NCI-H510A (cell line): ENCODE data around the gene FLG2.
"Not testable (repeated sequence)": the region's sequence is repeated elsewhere in the genome, so short reads cannot be mapped to it uniquely, and the experiment has no call there.

Experiments
- DNase-seq: peaks from one replicate; lab custom pipeline; 2025; lab: John Stamatoyannopoulos, UW

The FLG2 gene

DNA sequence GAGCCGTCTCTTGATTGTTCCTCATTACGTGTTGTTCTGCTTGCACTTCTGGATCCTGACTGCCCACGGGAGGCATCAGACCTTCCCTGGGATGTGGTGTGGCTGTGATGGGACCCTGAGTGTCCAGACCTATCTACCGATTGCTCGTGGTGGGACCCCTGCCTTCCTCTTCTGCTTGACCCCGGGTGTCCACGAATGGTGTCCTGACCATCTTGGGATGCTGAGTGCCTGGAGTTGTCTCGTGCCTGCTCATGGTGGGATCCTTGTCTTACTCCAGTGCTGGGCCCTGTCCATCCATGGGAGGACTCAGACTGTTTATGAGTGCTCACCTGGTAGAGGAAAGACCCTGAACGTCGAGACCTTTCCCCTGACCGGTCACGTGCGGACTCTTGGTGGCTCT, 47.6 kb downstream of the FLG2 start:
- DNase-seq = not testable (repeated sequence)

DNA sequence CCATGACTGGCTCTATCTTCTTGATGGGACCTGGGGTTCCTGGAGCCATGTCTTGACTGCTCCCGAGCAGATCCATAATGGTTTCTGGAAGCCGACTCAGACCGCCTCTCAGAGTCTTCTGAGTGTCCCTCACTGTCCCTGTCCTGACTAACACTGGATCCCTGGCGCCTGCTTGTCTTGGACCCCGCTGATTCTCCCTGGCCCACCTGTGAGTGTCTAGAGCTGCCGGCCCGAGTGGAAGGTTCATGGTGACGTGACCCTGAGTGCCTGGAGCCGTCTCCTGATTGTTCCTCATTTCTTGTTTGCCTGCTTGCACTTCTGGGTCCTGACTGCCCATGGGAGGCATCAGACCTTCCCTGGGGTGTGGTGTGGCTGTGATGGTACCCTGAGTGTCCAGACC, 49.9 kb downstream of the FLG2 start:
- DNase-seq = no peak

DNA sequence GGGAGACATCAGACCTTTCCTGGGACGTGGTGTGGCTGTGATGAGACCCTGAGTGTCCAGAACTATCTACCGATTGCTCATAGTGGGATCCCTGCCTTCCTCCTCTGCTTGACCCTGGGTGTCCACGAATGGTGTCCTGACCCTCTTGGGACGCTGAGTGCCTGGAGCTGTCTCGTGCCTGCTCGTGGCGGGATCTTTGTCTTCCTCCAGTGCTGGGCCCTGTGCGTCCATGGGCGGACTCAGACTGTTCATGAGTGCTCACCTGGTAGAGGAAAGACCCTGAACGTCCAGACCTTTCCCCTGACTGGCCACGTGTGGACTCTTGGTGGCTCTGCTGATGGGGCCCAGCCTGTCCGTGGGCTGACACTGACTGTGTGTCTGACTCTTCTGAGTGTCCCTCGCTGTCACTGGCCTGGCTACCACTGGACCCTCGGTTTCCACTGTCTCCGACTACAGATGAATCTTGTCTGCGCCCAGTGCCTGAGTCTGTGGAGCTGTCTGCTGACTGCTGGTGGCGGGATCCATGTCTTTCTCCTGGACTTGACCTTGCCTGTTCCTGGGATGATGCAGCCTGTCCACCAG, 50.4 kb downstream of the FLG2 start:
- DNase-seq = not testable (repeated sequence)

DNA sequence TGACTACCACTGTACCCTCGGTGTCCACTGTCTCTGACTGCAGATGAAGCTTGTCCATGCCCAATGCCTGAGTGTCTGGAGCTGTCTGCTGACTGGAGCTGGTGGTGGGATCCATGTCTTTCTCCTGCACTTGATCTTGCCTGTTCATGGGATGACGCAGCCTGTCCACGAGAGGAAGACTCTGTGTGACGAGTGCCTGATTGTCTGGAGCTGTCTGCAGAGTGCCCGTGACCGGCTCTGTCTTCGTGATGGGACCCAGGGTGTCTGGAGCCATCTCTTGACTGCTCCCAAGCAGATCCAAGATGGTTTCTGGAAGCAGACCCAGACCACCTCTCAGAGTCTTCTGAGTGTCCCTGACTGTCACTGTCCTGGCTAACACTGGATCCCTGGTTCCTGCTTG, 51.0 kb downstream of the FLG2 start:
- DNase-seq = not testable (repeated sequence)

DNA sequence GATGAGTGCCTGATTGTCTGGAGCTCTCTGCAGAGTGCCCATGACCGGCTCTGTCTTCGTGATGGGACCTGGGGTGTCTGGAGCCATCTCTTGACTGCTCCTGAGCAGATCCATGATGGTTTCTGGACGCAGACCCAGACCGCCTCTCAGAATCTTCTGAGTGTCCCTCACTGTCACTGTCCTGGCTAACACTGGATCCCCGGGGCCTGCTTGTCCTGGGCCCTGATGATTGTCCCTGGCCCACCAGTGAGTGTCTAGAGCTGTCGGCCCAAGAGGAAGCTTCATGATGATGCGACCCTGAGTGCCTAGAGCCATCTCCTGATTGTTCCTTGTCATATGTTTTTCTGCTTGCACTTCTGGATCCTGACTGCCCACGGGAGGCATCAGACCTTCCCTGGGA, 51.8 kb downstream of the FLG2 start:
- not testable (repeated sequence) for DNase-seq

DNA sequence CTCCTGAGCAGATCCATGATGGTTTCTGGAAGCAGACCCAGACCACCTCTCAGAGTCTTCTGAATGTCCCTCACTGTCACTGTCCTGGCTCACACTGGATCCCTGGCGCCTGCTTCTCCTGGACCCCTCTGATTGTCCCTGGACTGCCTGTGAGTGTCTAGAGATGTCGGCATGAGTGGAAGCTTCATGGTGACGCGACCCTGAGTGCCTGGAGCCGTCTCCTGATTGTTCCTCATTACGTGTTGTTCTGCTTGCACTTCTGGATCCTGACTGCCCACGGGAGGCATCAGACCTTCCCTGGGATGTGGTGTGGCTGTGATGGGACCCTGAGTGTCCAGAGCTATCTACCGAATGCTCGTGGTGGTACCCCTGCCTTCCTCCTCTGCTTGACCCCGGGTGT, 53.7 kb downstream of the FLG2 start:
- not testable (repeated sequence) for DNase-seq

DNA sequence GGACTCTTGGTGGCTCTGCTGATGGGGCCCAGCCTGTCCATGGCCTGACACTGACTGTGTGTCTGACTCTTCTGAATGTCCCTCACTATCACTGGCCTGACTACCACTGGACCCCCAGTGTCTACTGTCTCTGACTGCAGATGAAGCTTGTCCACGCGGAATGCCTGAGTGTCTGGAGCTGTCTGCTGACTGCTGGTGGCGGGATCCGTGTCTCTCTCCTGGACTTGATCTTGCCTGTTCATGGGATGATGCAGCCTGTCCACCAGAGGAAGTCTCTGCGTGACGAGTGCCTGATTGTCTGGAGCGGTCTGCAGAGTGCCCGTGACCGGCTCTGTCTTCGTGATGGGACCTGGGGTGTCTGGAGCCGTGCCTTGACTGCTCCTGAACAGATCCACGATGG, 55.0 kb downstream of the FLG2 start:
- not testable (repeated sequence) for DNase-seq

DNA sequence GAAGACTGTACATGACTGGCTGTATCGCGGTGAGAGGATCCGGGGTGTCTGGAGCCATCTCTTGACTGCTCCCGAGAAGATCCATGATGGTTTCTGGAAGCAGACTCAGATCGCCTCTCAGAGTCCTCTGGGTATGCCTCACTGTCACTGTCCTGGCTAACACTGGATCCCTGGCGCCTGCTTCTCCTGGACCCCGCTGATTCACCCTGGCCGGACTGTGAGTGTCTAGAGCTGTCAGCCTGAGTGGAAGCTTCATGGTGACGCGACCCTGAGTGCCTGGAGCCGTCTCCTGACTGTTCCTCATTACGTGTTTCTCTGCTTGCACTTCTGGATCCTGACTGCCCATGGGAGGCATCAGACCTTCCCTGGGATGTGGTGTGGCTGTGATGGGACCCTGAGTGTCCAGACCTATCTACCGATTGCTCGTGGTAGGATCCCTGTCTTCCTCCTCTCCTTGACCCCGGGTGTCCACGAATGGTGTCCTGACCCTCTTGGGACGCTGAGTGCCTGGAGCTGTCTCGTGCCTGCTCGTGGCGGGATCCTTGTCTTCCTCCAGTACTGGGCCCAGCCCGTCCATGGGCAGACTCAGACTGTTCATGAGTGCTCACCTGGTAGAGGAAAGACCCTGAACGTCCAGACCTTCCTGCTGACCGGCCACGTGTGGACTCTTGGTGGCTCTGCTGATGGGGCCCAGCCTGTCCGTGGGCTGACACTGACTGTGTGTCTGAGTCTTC, 56.5 kb downstream of the FLG2 start:
- not testable (repeated sequence) for DNase-seq
